Breast epithelium (tissue), 4 donors: ENCODE measurements around the gene PRRT1. TPM values are rescaled to one million over a fixed set of nuclear protein-coding genes. Genes with fewer than 3 reads are reported as not detected.
"Not testable (repeated sequence)": the region's sequence is repeated elsewhere in the genome, so short reads cannot be mapped to it uniquely, and the experiment has no call there.

ENCODE experiments used
- DNase-seq, 2 donors: peaks; one replicate each; pipeline ENCODE4 v3.0.0-alpha.2; 2019; ENCODE audit warnings: low spot score in 2 of 2
- H3K27ac ChIP-seq, 2 donors: fragments of 200-600 bp; sonication (generic) in 1 of 2; one replicate each; pipeline ENCODE4 v1.5.1; 2016 to 2019; ENCODE audit warnings: mild to moderate bottlenecking in 1 of 2
- H3K27me3 ChIP-seq, 2 donors: fragments of 200-600 bp; sonication (generic) in 1 of 2; one replicate each; pipeline versions ENCODE4 v1.5.1 to v1.6.0; 2017 to 2019; ENCODE audit warnings: control low read depth in 1 of 2, mild to moderate bottlenecking in 1 of 2
- H3K36me3 ChIP-seq: fragments of 200-600 bp; one replicate; pipeline ENCODE4 v1.5.1; 2019
- H3K4me1 ChIP-seq, 2 donors: fragments of 200-600 bp; sonication (generic); one replicate each; pipeline ENCODE4 v1.5.1; 2016 to 2019; ENCODE audit warnings: control low read depth in 1 of 2
- H3K4me3 ChIP-seq, 3 donors: fragments of 200-600 bp; sonication (generic); 1 replicate in 2 of 3; 2 replicates in 1 of 3; pipeline ENCODE4 v1.5.1; 2016 to 2019; ENCODE audit warnings: mild to moderate bottlenecking in 3 of 3, moderate library complexity in 2 of 3
- H3K9me3 ChIP-seq, 2 donors: fragments of 200-600 bp; sonication (generic) in 1 of 2; one replicate each; pipeline ENCODE4 v1.5.1; 2016 to 2019; ENCODE audit warnings: control low read depth in 1 of 2
- CTCF ChIP-seq, 3 donors: fragments of 450-650 bp; IDR thresholded peaks; one replicate each; pipeline ENCODE4 v1.5.1; 2016 to 2017; ENCODE audit warnings: antibody characterized with exemption in 3 of 3, mild to moderate bottlenecking in 3 of 3, moderate library complexity in 3 of 3
- POLR2A ChIP-seq: fragments of 450-650 bp; IDR thresholded peaks from one replicate; pipeline ENCODE4 v1.6.1; 2016; ENCODE audit warnings: antibody characterized with exemption, mild to moderate bottlenecking, moderate library complexity
- POLR2AphosphoS5 ChIP-seq, 3 donors: sonication (generic); formaldehyde crosslinking; IDR thresholded peaks; one replicate each; pipeline ENCODE4 v1.6.1; 2017; ENCODE audit warnings: antibody characterized with exemption in 3 of 3
- intact Hi-C: fragments of 100-400 bp; cut with DNase I; formaldehyde crosslinking; loops from one replicate; pipeline ENCODE4 v1.15.1; 2023; ENCODE audit warnings: low total_unique reads
- total RNA-seq, 3 donors: library from RNA; depleted of rRNA; stranded (reverse); fragments of >200 nt; gene quantifications; one replicate each; pipeline ENCODE4 v1.1.0, GENCODE V29; 2016

The PRRT1 gene
- total RNA-seq, 3 donors from 2014 or later = 0.48 to 2.8 (median 1.3) TPM

- Histone ChIP-seq H3K27me3 (no peaks in the 10 kb centered on the region), H3K9me3 (no peaks in the 10 kb centered on the region), H3K27ac (no peak overlapping the region), H3K36me3 (no peaks in the 10 kb centered on the region), H3K4me3 (no peak overlapping the region), H3K4me1 (no peaks in the 10 kb centered on the region)
- no peak for DNase-seq
- TF ChIP-seq POLR2A = no peak
- no peak for TF ChIP-seq POLR2AphosphoS5 (IDR thresholded peaks at IDR 0.05)
- no peak for TF ChIP-seq CTCF (IDR thresholded peaks at IDR 0.05)
- intact Hi-C loops = no loop called here
Measured at GRCh38 chr6:32146287-32146686, 5.5 kb downstream of the PRRT1 start.

- H3K4me3 ChIP-seq, H3K27me3 ChIP-seq, intact Hi-C loops: not testable (repeated sequence)
Measured at GRCh38 chr6:32144238-32144637, 7.5 kb downstream of the PRRT1 start.

GRCh38 chr6:32140420-32141046, 11.2 kb downstream of the PRRT1 start:
- no peak for DNase-seq
- intact Hi-C loops = no loop called here
- no peaks in the 10 kb centered on the region for H3K9me3 ChIP-seq
- no peaks in the 10 kb centered on the region for H3K36me3 ChIP-seq
- TF ChIP-seq CTCF (IDR thresholded peaks at IDR 0.05) = no peak
- TF ChIP-seq POLR2AphosphoS5 (IDR thresholded peaks at IDR 0.05) = no peak
- no peak for TF ChIP-seq POLR2A
- no peak overlapping the region for H3K27ac ChIP-seq
- H3K4me1 ChIP-seq = no peaks in the 10 kb centered on the region
- no peaks in the 10 kb centered on the region for H3K27me3 ChIP-seq
- no peak overlapping the region for H3K4me3 ChIP-seq

More at GRCh38 chr6:32144238-32144637, 7.5 kb downstream of the PRRT1 start:
- H3K4me1 ChIP-seq, H3K9me3 ChIP-seq, H3K27ac ChIP-seq, H3K36me3 ChIP-seq, DNase-seq: not testable (repeated sequence)

- Histone ChIP-seq H3K4me3 (no peak overlapping the region), H3K4me1 (no peaks in the 10 kb centered on the region), H3K27me3 (no peaks in the 10 kb centered on the region), H3K36me3 (no peaks in the 10 kb centered on the region), H3K27ac (no peak overlapping the region), H3K9me3 (no peaks in the 10 kb centered on the region)
- no peak for TF ChIP-seq CTCF (IDR thresholded peaks at IDR 0.05)
- TF ChIP-seq POLR2A = no peak
- no peak for TF ChIP-seq POLR2AphosphoS5 (IDR thresholded peaks at IDR 0.05)
- intact Hi-C loops = no loop called here
- DNase-seq = no peak
Measured at GRCh38 chr6:32139590-32139989, 12.1 kb downstream of the PRRT1 start.

- intact Hi-C loops = no loop called here
- H3K4me3 ChIP-seq = no peak overlapping the region
- no peaks in the 10 kb centered on the region for H3K27me3 ChIP-seq
- H3K9me3 ChIP-seq = no peaks in the 10 kb centered on the region
- no peaks in the 10 kb centered on the region for H3K4me1 ChIP-seq
- DNase-seq = no peak
- H3K36me3 ChIP-seq = no peaks in the 10 kb centered on the region
- TF ChIP-seq CTCF (IDR thresholded peaks at IDR 0.05) (no peak), POLR2AphosphoS5 (IDR thresholded peaks at IDR 0.05) (no peak), POLR2A (no peak)
- no peak overlapping the region for H3K27ac ChIP-seq
Measured at GRCh38 chr6:32137454-32137853, 14.3 kb downstream of the PRRT1 start.

- no peaks in the 10 kb centered on the region for H3K9me3 ChIP-seq
- no peak for TF ChIP-seq POLR2AphosphoS5 (IDR thresholded peaks at IDR 0.05)
- no peak for TF ChIP-seq CTCF (IDR thresholded peaks at IDR 0.05)
- TF ChIP-seq POLR2A = no peak
- DNase-seq = no peak
Measured at GRCh38 chr6:32133786-32134185, 18.0 kb downstream of the PRRT1 start.

More at GRCh38 chr6:32133786-32134185, 18.0 kb downstream of the PRRT1 start:
- H3K4me3 ChIP-seq = no peak overlapping the region
- H3K4me1 ChIP-seq = peaks cover under 1 to 7% of the 10 kb centered on the region in 2 donors
- intact Hi-C loops = no loop called here
- no peaks in the 10 kb centered on the region for H3K27me3 ChIP-seq
- H3K36me3 ChIP-seq = no peaks in the 10 kb centered on the region
- no peak overlapping the region for H3K27ac ChIP-seq
